Uterus (tissue), 2 donors: ENCODE results near the gene ITPR2.

Experiments
- POLR2A ChIP-seq, 2 donors: fragments of 450-650 bp; IDR thresholded peaks; one replicate each; pipeline ENCODE4 v1.6.1; 2016; ENCODE audit warnings: antibody characterized with exemption in 2 of 2, mild to moderate bottlenecking in 1 of 2, moderate library complexity in 1 of 2
- TF ChIP-seq, protein P1 (sequence below), 4 experiments: fragments of 200-600 bp in 2 of 4; fragments of 450-650 bp in 2 of 4; sonication (generic) in 2 of 4; IDR thresholded peaks; one replicate each; pipeline ENCODE4 v1.5.1; 2016 to 2019; ENCODE audit warnings: antibody characterized with exemption in 4 of 4, mild to moderate bottlenecking in 2 of 4, moderate library complexity in 1 of 4

GRCh38 chr12:26846416-26846815 is 13.4 kb upstream of the ITPR2 start:
- TF ChIP-seq, protein P1, sequence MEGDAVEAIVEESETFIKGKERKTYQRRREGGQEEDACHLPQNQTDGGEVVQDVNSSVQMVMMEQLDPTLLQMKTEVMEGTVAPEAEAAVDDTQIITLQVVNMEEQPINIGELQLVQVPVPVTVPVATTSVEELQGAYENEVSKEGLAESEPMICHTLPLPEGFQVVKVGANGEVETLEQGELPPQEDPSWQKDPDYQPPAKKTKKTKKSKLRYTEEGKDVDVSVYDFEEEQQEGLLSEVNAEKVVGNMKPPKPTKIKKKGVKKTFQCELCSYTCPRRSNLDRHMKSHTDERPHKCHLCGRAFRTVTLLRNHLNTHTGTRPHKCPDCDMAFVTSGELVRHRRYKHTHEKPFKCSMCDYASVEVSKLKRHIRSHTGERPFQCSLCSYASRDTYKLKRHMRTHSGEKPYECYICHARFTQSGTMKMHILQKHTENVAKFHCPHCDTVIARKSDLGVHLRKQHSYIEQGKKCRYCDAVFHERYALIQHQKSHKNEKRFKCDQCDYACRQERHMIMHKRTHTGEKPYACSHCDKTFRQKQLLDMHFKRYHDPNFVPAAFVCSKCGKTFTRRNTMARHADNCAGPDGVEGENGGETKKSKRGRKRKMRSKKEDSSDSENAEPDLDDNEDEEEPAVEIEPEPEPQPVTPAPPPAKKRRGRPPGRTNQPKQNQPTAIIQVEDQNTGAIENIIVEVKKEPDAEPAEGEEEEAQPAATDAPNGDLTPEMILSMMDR (IDR thresholded peaks at IDR 0.05) = no peak
- no peak for TF ChIP-seq POLR2A (IDR thresholded peaks at IDR 0.05)
